PC-9 (cell line): ENCODE results near the gene KCNK17.

Experiments
- EZH2 ChIP-seq: fragments of 200-600 bp; sonication (generic); IDR thresholded peaks from 2 replicates; pipeline ENCODE4 v1.8.0; 2017; ENCODE audit warnings: antibody characterized with exemption, low read depth
- TF ChIP-seq, protein P1 (sequence below): fragments of 200-600 bp; sonication (generic); conservative IDR thresholded peaks from 2 replicates; pipeline ENCODE4 v1.6.1; 2017; ENCODE audit warnings: mixed run types, antibody characterized with exemption, mild to moderate bottlenecking, moderate library complexity

GRCh38 chr6:39303425-39304153, 10.6 kb downstream of the KCNK17 start:
- TF ChIP-seq, protein P1, sequence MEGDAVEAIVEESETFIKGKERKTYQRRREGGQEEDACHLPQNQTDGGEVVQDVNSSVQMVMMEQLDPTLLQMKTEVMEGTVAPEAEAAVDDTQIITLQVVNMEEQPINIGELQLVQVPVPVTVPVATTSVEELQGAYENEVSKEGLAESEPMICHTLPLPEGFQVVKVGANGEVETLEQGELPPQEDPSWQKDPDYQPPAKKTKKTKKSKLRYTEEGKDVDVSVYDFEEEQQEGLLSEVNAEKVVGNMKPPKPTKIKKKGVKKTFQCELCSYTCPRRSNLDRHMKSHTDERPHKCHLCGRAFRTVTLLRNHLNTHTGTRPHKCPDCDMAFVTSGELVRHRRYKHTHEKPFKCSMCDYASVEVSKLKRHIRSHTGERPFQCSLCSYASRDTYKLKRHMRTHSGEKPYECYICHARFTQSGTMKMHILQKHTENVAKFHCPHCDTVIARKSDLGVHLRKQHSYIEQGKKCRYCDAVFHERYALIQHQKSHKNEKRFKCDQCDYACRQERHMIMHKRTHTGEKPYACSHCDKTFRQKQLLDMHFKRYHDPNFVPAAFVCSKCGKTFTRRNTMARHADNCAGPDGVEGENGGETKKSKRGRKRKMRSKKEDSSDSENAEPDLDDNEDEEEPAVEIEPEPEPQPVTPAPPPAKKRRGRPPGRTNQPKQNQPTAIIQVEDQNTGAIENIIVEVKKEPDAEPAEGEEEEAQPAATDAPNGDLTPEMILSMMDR, result peak; percentile 53; the same call in 1 of the 2 replicates
- TF ChIP-seq EZH2, result no peak
